Transverse colon (tissue), 4 donors: ENCODE results near the gene IGSF10. TPM values are rescaled to one million over a fixed set of nuclear protein-coding genes. Genes with fewer than 3 reads are reported as not detected.

Experiments
- DNase-seq: peaks from one replicate; pipeline ENCODE4 v3.0.0-alpha.2; 2019
- H3K27ac ChIP-seq, 4 donors: fragments of 200-600 bp; sonication (generic); 2 replicates each; pipeline ENCODE4 v1.5.1; 2016 to 2018; ENCODE audit warnings: inconsistent platforms in 4 of 4
- H3K27me3 ChIP-seq: fragments of 200-600 bp; sonication (generic); 2 replicates; pipeline ENCODE4 v1.5.1; 2017; ENCODE audit warnings: inconsistent platforms
- H3K36me3 ChIP-seq, 4 donors: fragments of 200-600 bp; sonication (generic); 2 replicates each; pipeline ENCODE4 v1.5.1; 2017 to 2019; ENCODE audit warnings: inconsistent platforms in 4 of 4
- H3K4me1 ChIP-seq, 4 donors: fragments of 200-600 bp; sonication (generic); 2 replicates each; pipeline ENCODE4 v1.5.1; 2017 to 2020; ENCODE audit warnings: inconsistent platforms in 4 of 4
- H3K4me3 ChIP-seq, 4 donors: fragments of 200-600 bp; sonication (generic); 1 replicate in 1 of 4; 2 replicates in 3 of 4; pipeline versions ENCODE4 v1.5.1 to v1.6.1; 2017 to 2019; ENCODE audit warnings: inconsistent platforms in 4 of 4
- H3K9me3 ChIP-seq, 2 donors: fragments of 200-600 bp; sonication (generic); 2 replicates each; pipeline ENCODE4 v1.5.1; 2017 to 2019; ENCODE audit warnings: inconsistent platforms in 2 of 2
- CTCF ChIP-seq, 5 experiments: fragments of 200-600 bp in 3 of 5; fragments of 450-650 bp in 2 of 5; sonication (generic) in 3 of 5; IDR thresholded peaks; 1 replicate in 2 of 5; 2 replicates in 3 of 5; pipeline ENCODE4 v1.5.1; 2016 to 2017; ENCODE audit warnings: antibody characterized with exemption in 5 of 5, inconsistent platforms in 3 of 5, mild to moderate bottlenecking in 2 of 5, moderate library complexity in 1 of 5
- EP300 ChIP-seq: sonication (generic); formaldehyde crosslinking; IDR thresholded peaks from one replicate; pipeline ENCODE4 v1.6.1; 2017; ENCODE audit warnings: antibody characterized with exemption, low read depth
- POLR2A ChIP-seq: fragments of 450-650 bp; IDR thresholded peaks from one replicate; pipeline ENCODE4 v1.6.1; 2016; ENCODE audit warnings: antibody characterized with exemption, mild to moderate bottlenecking, moderate library complexity
- POLR2AphosphoS5 ChIP-seq, 3 donors: sonication (generic); formaldehyde crosslinking; IDR thresholded peaks; one replicate each; pipeline ENCODE4 v1.6.1; 2016; ENCODE audit warnings: antibody characterized with exemption in 3 of 3
- WGBS, 2 donors: methylation state at CpG; one replicate each; pipeline ENCODE4 v1.1.5; 2018; ENCODE audit warnings: low coverage in 1 of 2; 5-methylcytosine and 5-hydroxymethylcytosine counted together
- in situ Hi-C, 4 donors: fragments of 200-750 bp; cut with MboI; loops; one replicate each; pipeline versions ENCODE4 v1.15.0 to v1.15.1; 2017; ENCODE audit warnings: low sequenced_read_pairs in 3 of 4, low pct_ligation_motif_present in 1 of 4, low pct_unique_long_range_greater_than_20kb in 1 of 4
- intact Hi-C: fragments of 100-400 bp; cut with DNase I; formaldehyde crosslinking; loops from one replicate; pipeline ENCODE4 v1.15.1; 2023; ENCODE audit warnings: low total_unique reads
- total RNA-seq, 4 donors: library from RNA; depleted of rRNA; stranded (reverse); fragments of >200 nt; gene quantifications; one replicate each; pipeline ENCODE4 v1.1.0, GENCODE V29; 2016

The IGSF10 gene
- total RNA-seq, 4 donors from 2014 or later, result 0.37 to 5.8 (median 1.7) TPM

GRCh38 chr3:151437906-151438305, 23.0 kb downstream of the IGSF10 start:
- TF ChIP-seq CTCF (IDR thresholded peaks at IDR 0.05) (no peak), EP300 (no peak), POLR2AphosphoS5 (IDR thresholded peaks at IDR 0.05) (no peak), POLR2A (no peak)
- H3K27ac ChIP-seq, result no peak overlapping the region
- H3K4me1 ChIP-seq, result no peaks in the 10 kb centered on the region
- H3K4me3 ChIP-seq, result no peak overlapping the region
- no peaks in the 10 kb centered on the region for H3K9me3 ChIP-seq
- 92% methylated on average over 6 of the region's 6 CpGs; no CpG with 5 or more reads in 1 of the 2 donors for WGBS, 2 donors
- in situ Hi-C loops (loop anchor here (5.0 to 10.0 kb wide), 3 partner anchors 397 to 477 kb away; no protein-coding TSS in a partner anchor), intact Hi-C loops (no loop called here)
- no peaks in the 10 kb centered on the region for H3K36me3 ChIP-seq
- no peaks in the 10 kb centered on the region for H3K27me3 ChIP-seq
- DNase-seq, result no peak

DNA sequence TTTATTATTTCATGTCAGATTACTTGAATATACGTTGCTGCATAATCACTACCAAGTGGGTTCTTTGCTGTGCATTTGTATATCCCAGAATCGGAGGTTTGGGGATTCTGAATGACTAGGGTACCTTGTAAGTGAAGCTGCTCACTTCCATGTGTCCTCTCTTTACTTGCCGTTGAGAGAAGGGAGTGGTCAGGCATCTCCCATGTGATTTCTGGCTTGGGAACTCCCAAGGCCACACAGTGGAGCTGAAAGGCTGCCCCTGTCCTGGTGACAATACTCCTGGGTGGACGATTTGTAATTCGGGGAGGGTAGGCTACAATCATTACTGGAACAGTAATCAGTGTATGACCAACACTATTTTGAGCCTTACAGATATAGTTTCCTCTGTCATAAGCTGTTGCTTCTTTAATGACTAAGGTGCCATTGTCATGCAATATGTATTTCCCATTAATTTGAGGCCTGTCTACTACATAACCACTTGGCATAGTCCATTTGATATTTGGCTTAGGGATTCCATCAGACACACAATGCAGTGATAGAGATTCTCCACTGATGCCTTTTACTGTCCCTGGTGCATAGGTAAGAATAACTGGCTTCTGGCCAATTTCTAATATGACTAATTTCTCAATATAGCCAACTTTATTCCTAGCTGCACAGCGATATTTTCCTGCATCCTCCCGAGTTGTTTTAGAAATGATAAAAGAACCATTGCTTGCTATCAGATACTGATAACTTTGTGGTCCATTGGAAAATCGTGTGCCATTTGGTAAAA, 24.0 kb downstream of the IGSF10 start:
- 79 to 83% methylated on average over 6 to 8 of the region's 8 CpGs for WGBS, 2 donors
- no peak for DNase-seq
- in situ Hi-C loops, result loop anchor here (5.0 to 10.0 kb wide), 3 partner anchors 398 to 478 kb away; no protein-coding TSS in a partner anchor
- no peak for TF ChIP-seq CTCF (IDR thresholded peaks at IDR 0.05)
- TF ChIP-seq POLR2AphosphoS5 (IDR thresholded peaks at IDR 0.05), result no peak
- TF ChIP-seq EP300, result no peak
- no peak for TF ChIP-seq POLR2A
- Histone ChIP-seq H3K9me3 (no peaks in the 10 kb centered on the region), H3K4me3 (no peak overlapping the region), H3K27ac (no peak overlapping the region), H3K4me1 (no peaks in the 10 kb centered on the region), H3K27me3 (no peaks in the 10 kb centered on the region), H3K36me3 (no peaks in the 10 kb centered on the region)
- intact Hi-C loops, result no loop called here

DNA sequence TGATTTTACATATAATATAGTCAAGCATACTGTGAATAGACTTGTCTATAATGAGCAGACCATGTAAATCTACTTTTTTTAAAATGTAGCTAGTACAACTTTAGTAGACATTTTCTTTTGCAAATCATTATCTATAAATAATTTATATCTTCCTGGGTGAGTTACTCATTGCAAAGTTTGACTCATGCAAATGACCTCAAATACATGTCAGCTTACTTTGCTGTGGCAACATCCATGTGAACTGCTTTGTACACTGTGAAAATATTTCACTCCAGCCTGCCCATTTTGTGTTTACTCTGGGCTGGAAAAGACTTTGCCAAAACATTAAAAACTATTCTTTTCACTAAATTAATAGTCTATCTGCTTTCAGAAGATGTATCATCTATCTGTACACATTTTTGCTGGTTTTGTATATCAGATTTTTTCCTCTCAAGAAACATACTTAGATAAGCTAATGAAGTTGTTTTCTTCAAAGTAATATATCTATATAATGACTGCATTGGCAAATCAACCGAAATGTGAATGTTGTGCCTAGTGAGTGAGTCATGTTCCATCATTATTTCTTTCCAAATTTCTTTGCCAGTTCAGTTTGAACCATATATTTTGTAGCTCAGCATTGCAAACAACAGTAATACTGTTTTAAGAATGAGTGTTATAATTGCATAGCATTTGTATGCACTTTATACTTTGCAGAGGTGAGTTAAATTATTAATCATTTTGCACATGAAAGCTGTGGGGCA, 26.5 kb downstream of the IGSF10 start:
- Histone ChIP-seq H3K27me3 (no peaks in the 10 kb centered on the region), H3K36me3 (no peaks in the 10 kb centered on the region), H3K4me1 (no peaks in the 10 kb centered on the region), H3K27ac (no peak overlapping the region), H3K4me3 (no peak overlapping the region), H3K9me3 (no peaks in the 10 kb centered on the region)
- DNase-seq, result no peak
- no peak for TF ChIP-seq CTCF (IDR thresholded peaks at IDR 0.05)
- no peak for TF ChIP-seq EP300
- no peak for TF ChIP-seq POLR2AphosphoS5 (IDR thresholded peaks at IDR 0.05)
- TF ChIP-seq POLR2A, result no peak
- intact Hi-C loops (no loop called here), in situ Hi-C loops (loop anchor here (10.0 kb wide), 2 partner anchors 400 to 480 kb away; no protein-coding TSS in a partner anchor)
- 33 to 66% methylated on average over 1 of the region's 1 CpG for WGBS, 2 donors

DNA sequence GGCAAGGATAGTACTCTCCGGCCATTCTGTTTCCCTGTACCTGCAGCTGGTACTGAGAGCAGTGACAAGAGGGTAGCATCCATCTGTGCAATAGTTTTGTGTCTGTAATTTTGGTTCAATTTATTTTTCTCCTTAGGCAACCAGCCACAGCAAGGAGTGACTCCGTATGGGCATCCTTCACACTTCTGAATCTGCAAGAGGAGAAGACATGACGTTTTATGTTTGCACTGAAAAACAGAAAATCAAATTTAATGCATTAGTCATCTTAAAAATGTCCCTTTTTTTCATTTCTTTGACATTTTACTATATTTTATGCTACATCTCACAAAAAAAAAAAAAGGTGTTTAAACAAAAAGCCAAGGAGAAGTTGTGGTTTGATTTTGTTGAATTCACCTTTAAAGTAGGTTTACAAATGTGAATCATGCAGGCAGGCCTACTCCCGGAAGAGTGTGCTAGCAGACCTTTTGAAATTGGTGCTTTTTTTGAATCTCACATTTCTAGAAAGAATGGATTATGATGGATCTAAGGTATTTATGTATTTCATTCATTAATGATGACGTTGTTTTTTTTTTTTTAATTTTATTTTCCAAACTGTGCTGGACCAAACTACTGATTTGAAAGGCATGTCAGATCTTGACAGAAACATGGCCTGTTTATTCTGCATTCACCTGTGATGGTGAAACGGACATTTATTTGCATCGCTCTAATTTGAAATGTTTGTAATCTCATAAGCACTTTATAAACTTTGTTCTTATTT, 28.1 kb downstream of the IGSF10 start:
- in situ Hi-C loops (loop anchor here (10.0 kb wide), 2 partner anchors 402 to 482 kb away; no protein-coding TSS in a partner anchor), intact Hi-C loops (no loop called here)
- DNase-seq, result no peak
- Histone ChIP-seq H3K27ac (no peak overlapping the region), H3K27me3 (no peaks in the 10 kb centered on the region), H3K4me1 (no peaks in the 10 kb centered on the region), H3K4me3 (no peak overlapping the region), H3K36me3 (no peaks in the 10 kb centered on the region), H3K9me3 (no peaks in the 10 kb centered on the region)
- WGBS, 2 donors, result 83 to 90% methylated on average over 7 of the region's 7 CpGs
- no peak for TF ChIP-seq CTCF (IDR thresholded peaks at IDR 0.05)
- no peak for TF ChIP-seq POLR2AphosphoS5 (IDR thresholded peaks at IDR 0.05)
- no peak for TF ChIP-seq EP300
- no peak for TF ChIP-seq POLR2A
